Smooth muscle cell (in vitro differentiated cells): ENCODE data around the gene SENP8. TPM values are rescaled to one million over a fixed set of nuclear protein-coding genes. Genes with fewer than 3 reads are reported as not detected.

ENCODE experiments used
- DNase-seq: peaks from one replicate; lab custom pipeline; 2025; ENCODE audit not compliant: unreplicated experiment; lab: John Stamatoyannopoulos, UW
- H2AFZ ChIP-seq: fragments of 200-600 bp; sonication (generic); 2 replicates; pipeline ENCODE4 v1.6.0; 2016; ENCODE audit warnings: antibody characterized with exemption, low read depth, mild to moderate bottlenecking
- H3F3A ChIP-seq: fragments of 200-600 bp; sonication (generic); 2 replicates; pipeline ENCODE4 v1.6.0; 2017; ENCODE audit warnings: antibody characterized with exemption, low read depth
- H3K27ac ChIP-seq: fragments of 200-600 bp; sonication (generic); 2 replicates; pipeline ENCODE4 v1.5.1; 2016; ENCODE audit warnings: low read depth, mild to moderate bottlenecking
- H3K27me3 ChIP-seq: fragments of 200-600 bp; sonication (generic); 2 replicates; pipeline ENCODE4 v1.6.1; 2016; ENCODE audit warnings: low read depth, mild to moderate bottlenecking
- H3K36me3 ChIP-seq: fragments of 200-600 bp; sonication (generic); 2 replicates; pipeline ENCODE4 v1.5.1; 2016; ENCODE audit warnings: low read depth
- H3K4me1 ChIP-seq: fragments of 200-600 bp; sonication (generic); 2 replicates; pipeline ENCODE4 v1.5.1; 2016; ENCODE audit warnings: low read depth
- H3K4me2 ChIP-seq: fragments of 200-600 bp; sonication (generic); 2 replicates; pipeline ENCODE4 v1.6.0; 2016; ENCODE audit warnings: mild to moderate bottlenecking
- H3K4me3 ChIP-seq: fragments of 200-600 bp; sonication (generic); 2 replicates; pipeline ENCODE4 v1.5.1; 2016; ENCODE audit warnings: mild to moderate bottlenecking
- H3K79me2 ChIP-seq: fragments of 200-600 bp; sonication (generic); 2 replicates; pipeline ENCODE4 v1.6.0; 2016; ENCODE audit warnings: low read depth, mild to moderate bottlenecking
- H3K9ac ChIP-seq: fragments of 200-600 bp; sonication (generic); 2 replicates; pipeline ENCODE4 v1.6.0; 2016; ENCODE audit warnings: low read depth
- H3K9me3 ChIP-seq: fragments of 200-600 bp; sonication (generic); replicated peaks from 2 replicates; pipeline ENCODE4 v1.5.1; 2016; ENCODE audit warnings: low read depth
- H4K20me1 ChIP-seq: fragments of 200-600 bp; sonication (generic); 2 replicates; pipeline ENCODE4 v1.6.0; 2016; ENCODE audit warnings: low read depth
- CTCF ChIP-seq: fragments of 200-600 bp; sonication (generic); IDR thresholded peaks from 2 replicates; pipeline ENCODE4 v1.5.1; 2017; ENCODE audit warnings: borderline replicate concordance, mild to moderate bottlenecking, antibody characterized with exemption; ENCODE audit not compliant: insufficient read depth, poor library complexity, severe bottlenecking
- WGBS: methylation state at CpG from one replicate; pipeline ENCODE4 v1.1.7; 2016; ENCODE audit warnings: low lambda C conversion rate; 5-methylcytosine and 5-hydroxymethylcytosine counted together
- polyA plus RNA-seq: library from polyadenylated mRNA; unstranded; fragments of >200 nt; fragmentation: Nextera tagmentation; extraction: Ambion mirVana; gene quantifications from 2 replicates; pipeline ENCODE4 v1.2.1, GENCODE V29; 2016
- total RNA-seq: library from RNA; depleted of rRNA; stranded (reverse); fragments of >200 nt; gene quantifications from 2 replicates; pipeline ENCODE4 v1.2.3, GENCODE V29; 2014

SENP8 gene
- total and polyA plus RNA-seq, 2 experiments from 2014 or later, result 2.3 to 4.0 TPM

- no peaks in the 10 kb centered on the region for H3K4me1 ChIP-seq
- no peaks in the 10 kb centered on the region for H3K36me3 ChIP-seq
- WGBS, result 96% methylated on average over 2 of the region's 2 CpGs
- no peaks in the 10 kb centered on the region for H3K9me3 ChIP-seq
- no peak overlapping the region for H2AFZ ChIP-seq
- no peak overlapping the region for H3K9ac ChIP-seq
- no peaks in the 10 kb centered on the region for H4K20me1 ChIP-seq
- no peaks in the 10 kb centered on the region for H3K79me2 ChIP-seq
- TF ChIP-seq CTCF, result no peak
- H3K27me3 ChIP-seq, result no peaks in the 10 kb centered on the region
- H3F3A ChIP-seq, result no peaks in the 10 kb centered on the region
- no peak for DNase-seq
- H3K27ac ChIP-seq, result no peak overlapping the region
- H3K4me3 ChIP-seq, result no peak overlapping the region
- no peak overlapping the region for H3K4me2 ChIP-seq
Measured at GRCh38 chr15:72135719-72136118, 17.5 kb downstream of the SENP8 start.

- no peaks in the 10 kb centered on the region for H3F3A ChIP-seq
- no peaks in the 10 kb centered on the region for H3K36me3 ChIP-seq
- no peak overlapping the region for H3K27ac ChIP-seq
- 93% methylated on average over 4 of the region's 4 CpGs for WGBS
- DNase-seq, result no peak
- no peak overlapping the region for H3K4me2 ChIP-seq
- H3K79me2 ChIP-seq, result no peaks in the 10 kb centered on the region
- H3K9me3 ChIP-seq, result no peaks in the 10 kb centered on the region
- no peaks in the 10 kb centered on the region for H4K20me1 ChIP-seq
- H3K4me1 ChIP-seq, result no peaks in the 10 kb centered on the region
- H3K27me3 ChIP-seq, result no peaks in the 10 kb centered on the region
- no peak for TF ChIP-seq CTCF
- no peak overlapping the region for H3K4me3 ChIP-seq
- no peak overlapping the region for H2AFZ ChIP-seq
- no peak overlapping the region for H3K9ac ChIP-seq
Measured at GRCh38 chr15:72136170-72137051, 18.2 kb downstream of the SENP8 start.

GRCh38 chr15:72139667-72140066, 21.5 kb downstream of the SENP8 start:
- Histone ChIP-seq H3K4me2 (no peak overlapping the region), H4K20me1 (no peaks in the 10 kb centered on the region), H3K4me1 (no peaks in the 10 kb centered on the region), H2AFZ (no peak overlapping the region), H3K9ac (no peak overlapping the region), H3K79me2 (no peaks in the 10 kb centered on the region), H3K27me3 (no peaks in the 10 kb centered on the region), H3K9me3 (no peaks in the 10 kb centered on the region), H3K27ac (no peak overlapping the region), H3K4me3 (no peak overlapping the region), H3F3A (no peaks in the 10 kb centered on the region), H3K36me3 (no peaks in the 10 kb centered on the region)
- TF ChIP-seq CTCF, result no peak
- WGBS, result 96% methylated on average over 4 of the region's 4 CpGs
- no peak for DNase-seq

GRCh38 chr15:72140088-72140487, 21.9 kb downstream of the SENP8 start:
- no peak overlapping the region for H3K9ac ChIP-seq
- no peak for DNase-seq
- H3K79me2 ChIP-seq, result no peaks in the 10 kb centered on the region
- no peaks in the 10 kb centered on the region for H4K20me1 ChIP-seq
- no peak overlapping the region for H3K27ac ChIP-seq
- no peaks in the 10 kb centered on the region for H3K27me3 ChIP-seq
- H3K4me1 ChIP-seq, result no peaks in the 10 kb centered on the region
- H3K4me3 ChIP-seq, result no peak overlapping the region
- no peak overlapping the region for H2AFZ ChIP-seq
- H3K4me2 ChIP-seq, result no peak overlapping the region
- no peaks in the 10 kb centered on the region for H3F3A ChIP-seq
- H3K36me3 ChIP-seq, result no peaks in the 10 kb centered on the region
- 94% methylated on average over 3 of the region's 3 CpGs for WGBS
- no peak for TF ChIP-seq CTCF
- no peaks in the 10 kb centered on the region for H3K9me3 ChIP-seq
